DMS114 treated with DMSO at 0.1 percent for 48 hours (cell line): Measurements from ENCODE around the gene TMEM181.
"Not testable (repeated sequence)": the region's sequence is repeated elsewhere in the genome, so short reads cannot be mapped to it uniquely, and the experiment has no call there.

Experiments
- DNase-seq: peaks from one replicate; lab custom pipeline; 2025; ENCODE audit not compliant: unreplicated experiment; lab: John Stamatoyannopoulos, UW

The TMEM181 gene

DNA sequence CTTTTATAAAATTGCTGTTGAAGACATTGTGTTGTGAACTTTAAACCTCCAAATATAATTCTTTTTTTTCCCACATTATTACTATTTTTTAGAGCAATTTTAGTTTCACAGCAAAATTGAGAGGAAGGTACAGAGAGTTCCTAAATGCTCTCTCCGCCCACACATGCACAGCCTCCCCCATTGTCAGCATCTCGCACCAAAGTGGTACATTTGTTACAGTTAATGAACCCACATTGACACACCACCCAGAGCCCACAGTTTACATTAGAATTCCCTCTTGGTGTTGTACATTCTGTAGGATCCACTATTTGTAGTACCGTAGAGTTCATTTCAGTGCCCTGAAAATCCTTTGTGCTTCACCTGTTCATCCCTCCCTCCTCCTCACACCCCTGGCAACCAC is 33.8 kb downstream of the TMEM181 start:
- no peak for DNase-seq

DNA sequence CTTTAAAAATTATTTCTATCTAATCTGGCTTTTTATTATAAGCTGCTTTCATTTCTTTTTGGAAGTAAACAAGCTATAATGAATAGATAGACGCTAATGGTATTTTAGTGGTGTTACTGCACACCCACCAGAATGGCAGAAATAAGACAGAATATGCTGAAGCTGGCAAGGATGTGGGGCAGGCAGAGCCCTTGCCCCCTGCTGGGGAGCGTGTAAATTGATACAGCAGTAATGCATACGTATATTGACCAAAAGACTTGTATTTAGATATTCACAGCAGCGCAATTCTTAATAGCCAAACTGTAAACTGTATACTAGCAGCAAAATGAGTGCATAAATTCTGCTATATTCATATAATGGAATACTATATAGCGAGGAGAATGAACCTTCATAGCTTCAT is 35.3 kb downstream of the TMEM181 start:
- no peak for DNase-seq

DNA sequence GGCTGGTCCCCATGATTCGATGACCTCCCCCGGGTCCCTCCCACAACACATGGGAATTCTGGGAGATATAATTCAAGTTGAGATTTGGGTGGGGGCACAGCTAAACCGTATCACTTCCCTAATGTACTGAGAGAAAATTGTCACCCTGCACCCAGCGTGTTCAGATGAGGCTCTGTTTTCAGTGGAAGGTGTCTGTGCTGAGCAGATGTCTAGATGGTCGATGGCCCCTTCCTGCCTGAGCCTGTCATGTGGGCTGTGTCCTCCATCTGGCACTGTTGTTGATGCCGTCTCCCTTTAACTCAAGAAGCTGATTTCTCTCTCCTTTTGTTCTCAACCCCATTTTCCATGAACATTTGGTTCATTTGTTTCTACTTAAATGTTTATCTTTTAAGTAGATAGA is 37.0 kb downstream of the TMEM181 start:
- no peak for DNase-seq

DNA sequence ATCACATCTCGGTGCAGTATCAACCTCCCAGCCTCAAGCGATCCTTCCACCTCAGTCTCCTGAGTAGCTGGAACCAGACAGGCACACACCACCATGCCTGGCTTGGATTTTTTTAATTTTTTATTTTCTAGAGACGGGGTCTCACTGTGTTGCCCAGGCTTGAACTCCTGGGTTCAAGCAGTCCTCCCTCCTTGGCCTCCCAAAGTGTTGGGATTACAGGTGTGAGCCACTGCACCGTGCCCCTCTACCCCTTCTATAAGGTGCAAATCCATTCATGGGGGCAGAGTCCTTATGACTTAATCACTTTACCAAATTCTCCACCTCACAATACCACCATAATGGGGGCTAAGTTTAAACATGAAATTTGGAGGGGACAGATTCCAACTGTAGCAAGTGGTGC is 37.7 kb downstream of the TMEM181 start:
- DNase-seq: no peak

DNA sequence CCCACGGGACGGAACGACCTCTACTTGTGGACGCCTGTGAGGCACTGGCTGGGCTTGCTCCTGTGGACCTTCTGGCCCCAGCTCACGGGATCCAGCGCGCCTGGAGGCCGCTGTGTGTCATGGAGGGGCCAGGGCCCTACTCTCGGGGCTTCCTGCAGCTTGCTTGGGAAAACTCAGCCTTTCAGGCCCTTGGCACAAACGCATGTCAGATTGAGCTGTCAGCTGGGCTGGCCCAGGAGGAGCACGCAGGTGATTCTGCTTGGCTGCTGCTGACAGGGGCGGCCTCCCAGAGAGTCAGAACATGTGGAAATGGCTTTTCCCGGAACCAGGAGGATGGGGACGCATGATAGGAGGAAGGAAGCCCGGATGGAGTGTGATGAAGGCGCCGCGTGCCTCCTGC is 39.7 kb downstream of the TMEM181 start:
- DNase-seq: no peak

DNA sequence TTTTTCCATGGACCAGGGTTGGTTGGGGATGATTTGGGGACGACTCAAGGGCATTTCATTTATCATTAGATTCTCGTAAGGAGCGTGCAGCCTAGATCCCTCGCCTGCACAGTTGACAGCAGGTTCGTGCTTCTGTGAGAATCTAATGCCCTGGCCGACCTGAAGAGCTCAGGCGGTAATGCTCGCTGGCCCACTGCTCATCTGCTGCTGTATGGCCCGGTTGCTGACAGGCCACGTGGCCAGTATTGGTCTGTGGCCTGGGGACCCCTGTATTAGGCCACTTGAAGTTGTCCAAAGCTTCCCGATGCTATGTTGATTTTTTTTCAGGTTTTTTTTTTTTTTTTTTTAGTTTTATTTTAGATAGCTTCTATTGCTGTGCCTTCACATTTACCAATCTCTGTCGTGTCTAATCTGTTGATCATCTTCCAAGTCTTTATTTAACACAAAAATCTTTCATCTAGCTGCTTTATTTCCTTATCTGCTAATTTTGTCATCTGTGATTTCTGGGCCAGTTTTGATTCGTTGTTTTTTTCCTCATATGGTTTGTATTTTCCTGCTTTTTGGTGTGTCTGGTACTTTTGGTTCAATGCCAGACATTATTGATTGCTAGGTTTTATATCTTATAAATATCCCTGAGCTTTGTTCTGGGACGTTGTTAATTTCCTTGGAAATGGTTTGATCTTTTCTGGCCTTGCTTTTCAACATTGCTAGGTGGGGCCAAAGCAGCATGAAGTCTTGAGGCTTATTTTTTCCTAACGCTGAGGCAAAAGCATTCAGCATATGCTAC is 43.6 kb downstream of the TMEM181 start:
- DNase-seq: no peak

DNA sequence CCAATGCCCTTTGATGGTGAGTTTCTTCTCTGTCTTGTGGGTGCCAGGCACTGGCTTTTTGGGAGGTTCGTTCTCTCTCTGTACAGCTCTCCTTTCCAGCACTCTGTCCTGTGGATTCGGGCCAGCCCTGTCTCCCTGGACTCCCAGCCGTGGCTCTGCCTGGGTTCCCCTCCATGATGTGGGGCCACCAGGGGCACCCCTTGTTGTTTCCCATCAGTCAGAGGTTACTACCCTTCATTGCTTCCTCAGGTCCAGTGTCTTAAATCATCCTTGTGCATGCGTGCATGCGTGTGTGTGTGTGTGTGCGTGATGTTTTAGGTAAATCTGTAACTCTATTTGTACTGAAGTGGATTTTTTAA is 44.1 kb downstream of the TMEM181 start:
- no peak for DNase-seq

DNA sequence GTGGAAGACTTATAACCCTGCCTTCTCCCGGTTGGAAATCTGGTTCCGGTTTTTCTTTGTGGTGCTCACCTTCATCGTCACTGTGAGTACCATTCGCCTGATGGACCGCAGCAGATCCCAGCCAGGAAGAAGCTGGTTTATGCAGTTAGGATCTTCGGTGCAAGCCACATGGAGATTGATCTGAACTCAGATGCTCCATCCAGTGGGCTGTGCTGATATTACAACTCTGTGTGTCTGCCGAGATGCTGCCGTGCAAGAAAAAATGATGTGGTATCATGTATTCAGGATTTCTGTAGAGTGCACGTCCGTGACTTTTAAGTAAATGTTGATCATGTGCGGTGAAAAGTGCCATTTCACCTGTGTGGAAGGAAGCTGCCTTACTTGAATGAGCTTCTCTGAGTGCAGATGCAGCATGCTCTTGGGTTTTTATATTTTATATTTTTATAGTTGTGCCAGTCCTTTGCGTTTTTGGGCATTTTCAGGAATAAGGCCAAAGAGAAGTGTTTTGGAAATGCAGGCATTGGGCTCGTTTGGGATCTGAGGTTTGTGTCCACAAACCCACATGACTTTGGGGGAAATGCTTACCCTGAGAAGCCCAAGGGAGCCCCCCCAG is 45.5 kb downstream of the TMEM181 start:
- DNase-seq: peak; percentile 27

DNA sequence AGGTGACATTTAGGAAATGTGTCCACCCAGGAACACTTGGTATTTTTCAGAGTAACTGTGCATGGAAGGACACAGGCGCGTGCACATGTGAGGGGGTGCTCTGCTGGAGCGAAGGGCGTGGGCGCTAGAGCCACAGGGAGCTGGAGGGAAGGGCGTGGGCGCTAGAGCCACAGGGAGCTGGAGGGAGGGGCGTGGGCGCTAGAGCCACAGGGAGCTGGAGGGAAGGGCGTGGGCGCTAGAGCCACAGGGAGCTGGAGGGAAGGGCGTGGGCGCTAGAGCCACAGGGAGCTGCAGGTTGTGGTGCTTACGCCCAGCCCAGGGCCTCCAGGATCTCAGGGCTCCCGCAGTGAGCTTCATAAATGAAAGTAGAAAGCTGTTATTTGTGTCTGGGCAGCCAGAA is 46.1 kb downstream of the TMEM181 start:
- DNase-seq: not testable (repeated sequence)

DNA sequence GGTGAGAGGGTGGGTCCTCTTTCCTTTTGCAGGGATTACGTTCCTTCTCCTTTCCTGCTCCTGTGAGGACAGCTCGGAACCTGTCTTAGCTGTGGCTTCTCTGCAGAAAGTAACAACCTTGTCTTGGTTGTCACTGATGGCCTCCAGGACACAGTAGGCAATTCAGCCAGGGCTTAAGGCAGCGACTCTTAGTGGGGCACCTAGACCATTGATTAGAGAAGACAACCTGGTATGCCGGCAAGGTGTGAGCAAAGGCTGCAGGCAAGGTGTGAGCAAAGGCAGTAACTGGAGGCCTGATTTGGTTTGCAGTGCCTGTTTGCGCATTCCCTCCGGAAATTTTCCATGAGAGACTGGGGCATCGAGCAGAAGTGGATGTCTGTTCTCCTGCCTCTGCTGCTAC is 47.0 kb downstream of the TMEM181 start:
- no peak for DNase-seq

DNA sequence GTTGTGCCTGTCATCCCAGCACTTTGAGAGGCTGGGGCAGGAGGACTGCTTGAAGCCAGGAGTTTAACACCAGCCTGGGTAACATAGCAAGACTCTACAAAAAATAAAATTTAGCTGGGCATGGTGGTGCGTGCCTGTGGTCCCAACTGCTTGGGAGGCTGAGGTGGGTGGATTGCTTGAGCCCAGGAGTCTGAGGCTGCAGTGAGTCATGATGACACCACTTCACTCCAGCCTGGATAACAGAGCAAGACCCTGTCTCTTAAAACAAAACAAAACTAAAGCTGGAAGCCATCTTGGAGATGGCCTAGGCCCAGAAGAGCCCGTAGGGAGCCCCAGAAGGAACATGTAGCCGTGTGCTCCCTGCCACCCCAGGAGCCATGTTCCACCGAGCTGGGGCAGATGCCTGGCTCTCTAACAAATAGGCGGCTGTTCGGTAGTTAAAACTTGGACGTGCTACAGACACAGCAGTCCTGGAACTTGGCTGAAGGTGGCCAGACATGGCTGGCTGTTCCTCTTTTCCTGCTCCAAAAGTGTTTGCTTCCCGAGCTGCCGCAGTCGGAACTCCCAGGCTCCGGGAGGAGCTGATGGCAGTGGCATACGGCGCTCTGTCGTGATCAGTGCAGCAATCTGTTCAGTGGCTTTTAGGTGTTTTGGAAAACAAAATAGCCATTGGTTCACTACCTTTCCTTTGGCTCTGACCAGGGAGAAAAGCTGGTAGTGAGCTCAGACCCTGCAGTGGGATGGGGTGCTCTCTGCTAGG is 47.7 kb downstream of the TMEM181 start:
- DNase-seq: no peak

DNA sequence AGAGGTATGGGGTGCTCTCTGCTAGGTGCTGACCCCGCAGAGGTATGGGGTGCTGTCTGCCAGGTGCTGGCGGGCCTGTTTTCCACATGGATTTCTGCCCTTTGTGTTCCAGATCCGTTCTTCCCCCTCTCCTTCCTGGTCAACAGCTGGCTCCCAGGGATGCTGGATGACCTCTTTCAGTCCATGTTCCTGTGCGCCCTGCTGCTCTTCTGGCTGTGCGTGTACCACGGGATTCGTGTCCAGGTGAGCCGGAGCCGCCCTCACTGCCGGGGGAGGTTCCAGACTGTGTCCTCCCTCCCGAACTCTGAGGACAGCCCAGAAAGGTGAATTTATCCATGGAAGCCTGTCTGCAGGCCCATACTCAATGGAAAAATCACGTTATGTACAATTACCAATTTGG is 48.3 kb downstream of the TMEM181 start:
- DNase-seq: no peak

DNA sequence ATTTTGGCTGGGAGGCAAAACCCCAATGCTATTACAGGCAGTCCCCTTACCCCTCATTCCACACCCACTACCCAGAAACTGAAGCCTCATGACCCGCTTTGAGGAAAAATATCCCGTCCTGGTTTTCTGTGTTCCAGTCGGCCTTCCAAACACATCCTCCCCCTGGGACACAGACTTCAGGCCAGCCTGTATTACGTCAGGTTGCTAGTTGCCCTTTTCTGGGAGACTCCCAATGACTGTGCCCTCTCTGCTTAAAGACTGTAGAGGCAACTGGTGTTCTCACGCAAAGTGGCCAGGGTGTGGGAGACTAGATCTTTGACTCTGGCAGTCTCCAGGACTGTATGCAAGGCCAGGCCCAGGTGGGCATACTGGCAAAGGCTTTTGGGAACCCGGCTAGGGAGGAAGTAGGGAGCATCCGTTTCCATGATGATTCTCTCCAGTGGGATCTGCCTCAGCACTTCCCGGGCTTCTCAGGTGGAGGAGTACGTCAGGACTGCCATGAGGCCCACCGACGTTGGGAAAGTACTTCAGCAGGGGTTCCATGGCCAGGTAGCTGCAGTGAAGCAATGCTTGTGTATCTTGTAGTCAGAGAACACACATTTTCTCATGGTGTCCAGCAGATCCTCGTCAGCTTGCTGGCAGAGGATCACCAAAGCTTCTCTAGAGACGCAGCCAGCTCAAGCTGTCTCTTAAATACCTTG is 49.7 kb downstream of the TMEM181 start:
- DNase-seq: no peak

DNA sequence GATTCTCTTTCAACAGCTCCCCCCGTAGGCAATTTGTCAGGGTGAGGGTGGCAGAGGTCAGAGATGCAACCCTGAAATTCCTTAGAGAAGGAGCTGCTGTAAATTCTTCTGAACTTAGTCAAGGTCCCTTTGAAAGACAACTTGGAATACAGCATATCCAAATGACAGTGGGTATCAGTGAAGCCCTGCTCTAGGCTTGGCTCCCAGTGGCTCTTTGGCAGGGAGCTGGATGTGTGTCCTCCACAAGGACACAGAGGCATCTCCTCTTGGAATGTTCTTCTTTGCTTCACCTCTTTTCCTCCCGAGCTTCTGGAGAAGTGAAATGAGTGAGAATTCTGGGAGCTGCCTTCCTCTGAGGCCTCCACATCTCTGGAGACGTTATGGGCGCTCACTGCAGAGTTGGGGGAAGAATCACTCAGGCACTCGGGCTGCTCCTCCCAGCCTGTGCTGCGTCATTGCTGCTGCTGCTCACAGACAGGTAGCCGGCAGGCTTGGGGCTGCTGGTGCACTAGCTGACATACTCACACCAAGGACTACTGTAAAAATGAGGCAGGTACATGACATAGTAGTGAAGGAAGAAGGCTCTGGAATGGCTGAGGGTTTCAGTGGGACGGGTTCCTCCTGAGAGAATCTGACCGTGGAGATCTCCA is 50.6 kb downstream of the TMEM181 start:
- no peak for DNase-seq

DNA sequence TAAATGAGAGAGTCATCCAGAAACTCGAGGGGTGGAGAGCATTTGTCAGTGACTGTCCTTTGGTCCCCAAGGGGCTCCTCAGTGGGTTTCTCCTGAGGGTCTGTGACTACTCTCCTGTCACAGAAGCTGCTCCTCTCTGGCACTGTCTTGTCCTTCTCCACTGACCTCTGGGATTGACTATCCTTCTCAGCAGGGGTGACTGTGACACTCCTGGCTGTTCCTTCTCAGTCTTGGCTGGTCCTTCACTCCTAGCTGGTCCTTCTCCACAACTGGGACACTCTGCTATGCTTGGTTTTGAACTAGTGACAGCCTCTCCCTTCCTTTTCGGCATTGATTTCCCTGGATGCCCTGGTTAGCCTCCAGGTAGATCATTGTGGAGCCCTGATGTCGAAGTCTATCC is 51.1 kb downstream of the TMEM181 start:
- no peak for DNase-seq

DNA sequence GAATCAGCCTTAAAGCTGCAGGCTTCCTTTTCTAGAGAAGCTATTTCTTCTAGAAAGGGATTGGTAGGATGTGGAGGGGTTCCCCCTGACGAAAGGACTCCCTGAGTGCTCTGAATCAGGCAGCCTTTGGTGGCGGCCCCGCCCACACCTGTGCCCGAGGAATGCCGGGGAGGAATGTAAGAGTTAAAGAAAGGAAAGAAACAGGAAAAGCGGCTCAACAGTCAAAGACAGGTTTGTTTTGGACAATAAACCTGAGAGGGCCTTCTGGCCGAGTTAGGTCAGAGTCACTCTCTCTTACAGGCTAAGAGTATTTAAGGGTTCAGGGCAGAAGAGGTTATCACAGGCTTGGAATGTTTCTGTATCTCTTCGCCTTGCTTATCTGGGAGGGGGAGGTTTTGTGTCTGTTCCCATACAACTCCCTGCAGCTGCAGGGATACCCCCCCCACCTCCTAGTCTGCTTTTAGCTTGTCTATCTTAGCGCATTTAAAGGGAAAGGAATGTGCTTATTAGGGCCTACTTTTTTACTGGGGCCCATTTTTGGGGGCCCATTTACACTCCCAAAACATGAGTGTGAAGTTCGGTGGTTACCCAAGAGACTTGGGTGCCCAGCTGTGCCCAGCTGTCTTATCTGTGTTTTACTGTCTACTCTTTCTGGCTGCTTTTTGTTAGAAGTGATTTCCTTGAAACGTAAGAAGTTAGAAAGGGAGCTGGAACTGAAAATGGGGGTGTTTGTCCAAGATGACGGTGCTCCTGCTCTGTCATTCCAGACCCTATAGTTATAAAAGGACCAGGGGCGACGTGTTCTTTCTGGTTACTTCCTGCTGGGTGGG is 51.9 kb downstream of the TMEM181 start:
- no peak for DNase-seq

DNA sequence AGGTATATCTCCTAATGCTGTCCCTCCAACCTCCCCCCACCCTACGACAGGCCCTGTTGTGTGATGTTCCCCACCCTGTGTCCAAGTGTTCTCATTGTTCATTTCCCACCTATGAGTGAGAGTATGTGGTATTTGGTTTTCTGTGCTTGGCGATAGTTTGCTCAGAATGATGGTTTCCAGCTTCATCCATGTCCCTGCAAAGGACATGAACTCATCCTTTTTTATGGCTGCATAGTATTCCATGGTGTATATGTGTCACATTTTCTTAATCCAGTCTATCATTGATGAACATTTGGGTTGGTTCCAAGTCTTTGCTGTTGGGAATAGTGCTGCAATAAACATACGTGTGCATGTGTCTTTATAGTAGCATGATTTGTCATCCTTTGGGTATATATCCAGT is 54.7 kb downstream of the TMEM181 start:
- DNase-seq: not testable (repeated sequence)

DNA sequence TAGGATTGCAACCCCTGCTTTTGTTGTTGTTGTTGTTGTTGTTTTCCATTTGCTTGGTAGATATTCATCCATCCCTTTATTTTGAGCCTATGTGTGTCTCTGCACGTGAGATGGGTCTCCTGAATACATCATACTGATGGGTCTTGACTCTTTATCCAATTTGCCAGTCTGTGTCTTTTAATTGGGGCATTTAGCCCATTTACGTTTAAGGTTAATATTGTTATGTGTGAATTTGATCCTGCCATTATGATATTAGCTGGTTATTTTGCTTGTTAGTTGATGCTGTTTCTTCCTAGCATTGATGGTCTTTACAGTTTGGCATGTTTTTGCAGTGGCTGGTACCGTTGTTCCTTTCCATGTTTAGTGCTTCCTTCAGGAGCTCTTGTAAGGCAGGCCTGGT is 58.4 kb downstream of the TMEM181 start:
- not testable (repeated sequence) for DNase-seq

DNA sequence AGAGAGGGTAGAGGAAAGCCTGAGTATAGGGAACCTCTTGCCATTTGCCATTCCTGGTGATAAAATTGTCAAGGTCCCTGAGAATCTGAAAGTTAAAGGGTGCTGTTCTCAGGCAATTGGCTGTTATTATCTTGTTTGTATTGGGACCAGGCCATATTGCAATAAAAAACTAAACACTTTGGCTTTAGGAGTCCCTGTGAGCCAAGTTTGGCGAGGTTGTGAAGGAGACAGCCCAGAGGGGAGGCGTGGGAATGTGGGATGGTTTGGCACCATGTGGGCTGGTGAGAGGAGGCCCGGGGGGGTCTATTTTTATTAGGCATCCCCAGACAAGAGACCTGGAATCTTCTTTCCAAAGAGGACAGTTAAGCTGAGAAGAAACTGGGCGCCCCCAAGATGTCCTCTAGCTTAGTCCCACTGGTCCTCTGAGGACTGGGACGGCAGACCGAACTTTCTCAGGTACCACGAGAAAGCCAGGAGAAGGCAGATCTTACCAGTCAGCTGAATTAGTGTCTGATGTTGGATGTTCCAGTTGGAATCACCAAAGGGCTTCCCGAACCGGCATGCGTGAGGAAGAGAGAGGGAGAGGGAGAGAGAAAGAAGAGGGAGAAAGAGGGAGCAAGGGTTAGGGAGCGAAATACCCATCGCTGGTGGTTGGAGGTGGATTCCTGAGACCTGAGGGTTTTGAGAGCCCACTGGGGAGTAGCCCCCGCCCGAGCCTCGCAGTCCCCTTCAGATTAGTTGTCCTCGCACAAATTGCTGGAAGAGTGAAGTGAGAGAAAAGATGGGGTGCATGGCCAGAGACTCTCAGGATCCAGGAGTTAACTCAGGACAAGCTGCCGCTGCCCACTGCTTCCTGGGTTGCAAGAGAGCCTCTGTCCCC is 60.3 kb downstream of the TMEM181 start:
- DNase-seq: no peak
